ENCODE measurements around the gene TSPAN18.

The TSPAN18 gene

GRCh38 chr11:44872556-44872955 is 145.8 kb downstream of the TSPAN18 start:
- Histone ChIP-seq H3K4me3 (ENCODE audit: low read length, poor library complexity, severe bottlenecking) (no peak overlapping the region), H3K4me1 (ENCODE audit: insufficient read depth, low read length, poor library complexity, severe bottlenecking) (peaks cover 40% of the 10 kb centered on the region), H4K20me1 (ENCODE audit: insufficient read depth, low read length, poor library complexity, severe bottlenecking) (no peaks in the 10 kb centered on the region), H3K4me2 (ENCODE audit: low read depth, low read length, poor library complexity, severe bottlenecking) (no peak overlapping the region), H2AFZ (ENCODE audit: low read length) (no peak overlapping the region), H3K9me2 (replicated peaks; ENCODE audit: low read depth, low read length) (no peaks in the 10 kb centered on the region), H3K9me3 (ENCODE audit: insufficient read depth, low read depth, low read length) (no peaks in the 10 kb centered on the region), H3K9ac (ENCODE audit: low read depth, low read length, poor library complexity, severe bottlenecking) (no peak overlapping the region), H3K27me3 (ENCODE audit: insufficient read depth, low read length, poor library complexity, severe bottlenecking) (no peaks in the 10 kb centered on the region), H3K36me3 (ENCODE audit: insufficient read depth, low read length) (no peaks in the 10 kb centered on the region), H3F3A (ENCODE audit: low read depth) (peaks cover 17% of the 10 kb centered on the region; the same call in 1 of the 2 replicates), H3K79me2 (ENCODE audit: insufficient read depth, low read length) (no peaks in the 10 kb centered on the region)
- TF ChIP-seq EZH2phosphoT487 (IDR thresholded peaks at IDR 0.05; ENCODE audit: borderline replicate concordance), result no peak
- TF ChIP-seq, protein P1, sequence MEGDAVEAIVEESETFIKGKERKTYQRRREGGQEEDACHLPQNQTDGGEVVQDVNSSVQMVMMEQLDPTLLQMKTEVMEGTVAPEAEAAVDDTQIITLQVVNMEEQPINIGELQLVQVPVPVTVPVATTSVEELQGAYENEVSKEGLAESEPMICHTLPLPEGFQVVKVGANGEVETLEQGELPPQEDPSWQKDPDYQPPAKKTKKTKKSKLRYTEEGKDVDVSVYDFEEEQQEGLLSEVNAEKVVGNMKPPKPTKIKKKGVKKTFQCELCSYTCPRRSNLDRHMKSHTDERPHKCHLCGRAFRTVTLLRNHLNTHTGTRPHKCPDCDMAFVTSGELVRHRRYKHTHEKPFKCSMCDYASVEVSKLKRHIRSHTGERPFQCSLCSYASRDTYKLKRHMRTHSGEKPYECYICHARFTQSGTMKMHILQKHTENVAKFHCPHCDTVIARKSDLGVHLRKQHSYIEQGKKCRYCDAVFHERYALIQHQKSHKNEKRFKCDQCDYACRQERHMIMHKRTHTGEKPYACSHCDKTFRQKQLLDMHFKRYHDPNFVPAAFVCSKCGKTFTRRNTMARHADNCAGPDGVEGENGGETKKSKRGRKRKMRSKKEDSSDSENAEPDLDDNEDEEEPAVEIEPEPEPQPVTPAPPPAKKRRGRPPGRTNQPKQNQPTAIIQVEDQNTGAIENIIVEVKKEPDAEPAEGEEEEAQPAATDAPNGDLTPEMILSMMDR (conservative IDR thresholded peaks at IDR 0.05; ENCODE audit: low read length), result no peak

GRCh38 chr11:44873537-44873936 is 146.8 kb downstream of the TSPAN18 start:
- Histone ChIP-seq H3K9me3 (ENCODE audit: insufficient read depth, low read depth, low read length) (no peaks in the 10 kb centered on the region), H3K9me2 (replicated peaks; ENCODE audit: low read depth, low read length) (no peaks in the 10 kb centered on the region), H3K27me3 (ENCODE audit: insufficient read depth, low read length, poor library complexity, severe bottlenecking) (no peaks in the 10 kb centered on the region), H2AFZ (ENCODE audit: low read length) (no peak overlapping the region), H4K20me1 (ENCODE audit: insufficient read depth, low read length, poor library complexity, severe bottlenecking) (no peaks in the 10 kb centered on the region), H3K4me3 (ENCODE audit: low read length, poor library complexity, severe bottlenecking) (no peak overlapping the region), H3F3A (ENCODE audit: low read depth) (peaks cover 17% of the 10 kb centered on the region; the same call in 1 of the 2 replicates), H3K79me2 (ENCODE audit: insufficient read depth, low read length) (no peaks in the 10 kb centered on the region), H3K4me1 (ENCODE audit: insufficient read depth, low read length, poor library complexity, severe bottlenecking) (peaks cover 30% of the 10 kb centered on the region), H3K4me2 (ENCODE audit: low read depth, low read length, poor library complexity, severe bottlenecking) (no peak overlapping the region), H3K9ac (ENCODE audit: low read depth, low read length, poor library complexity, severe bottlenecking) (no peak overlapping the region), H3K36me3 (ENCODE audit: insufficient read depth, low read length) (no peaks in the 10 kb centered on the region)
- TF ChIP-seq EZH2phosphoT487 (IDR thresholded peaks at IDR 0.05; ENCODE audit: borderline replicate concordance), result no peak
- TF ChIP-seq, protein P1 (conservative IDR thresholded peaks at IDR 0.05; ENCODE audit: low read length), result no peak

- TF ChIP-seq EZH2phosphoT487 (IDR thresholded peaks at IDR 0.05; ENCODE audit: borderline replicate concordance), result no peak
- TF ChIP-seq, protein P1 (conservative IDR thresholded peaks at IDR 0.05; ENCODE audit: low read length), result no peak
- H3K9ac ChIP-seq (ENCODE audit: low read depth, low read length, poor library complexity, severe bottlenecking), result no peak overlapping the region
- H4K20me1 ChIP-seq (ENCODE audit: insufficient read depth, low read length, poor library complexity, severe bottlenecking), result no peaks in the 10 kb centered on the region
- H3F3A ChIP-seq (ENCODE audit: low read depth), result peaks cover 14% of the 10 kb centered on the region; the same call in 1 of the 2 replicates
- H3K4me2 ChIP-seq (ENCODE audit: low read depth, low read length, poor library complexity, severe bottlenecking), result no peak overlapping the region
- H3K4me1 ChIP-seq (ENCODE audit: insufficient read depth, low read length, poor library complexity, severe bottlenecking), result peaks cover 22% of the 10 kb centered on the region
- no peaks in the 10 kb centered on the region for H3K79me2 ChIP-seq (ENCODE audit: insufficient read depth, low read length)
- H3K9me2 ChIP-seq (replicated peaks; ENCODE audit: low read depth, low read length), result no peaks in the 10 kb centered on the region
- H3K27me3 ChIP-seq (ENCODE audit: insufficient read depth, low read length, poor library complexity, severe bottlenecking), result no peaks in the 10 kb centered on the region
- H3K36me3 ChIP-seq (ENCODE audit: insufficient read depth, low read length), result no peaks in the 10 kb centered on the region
- no peak overlapping the region for H3K4me3 ChIP-seq (ENCODE audit: low read length, poor library complexity, severe bottlenecking)
- H2AFZ ChIP-seq (ENCODE audit: low read length), result no peak overlapping the region
- no peaks in the 10 kb centered on the region for H3K9me3 ChIP-seq (ENCODE audit: insufficient read depth, low read depth, low read length)
Measured at GRCh38 chr11:44874284-44874683, 147.5 kb downstream of the TSPAN18 start.
